ENCODE data around the gene SDK1.

DNA sequence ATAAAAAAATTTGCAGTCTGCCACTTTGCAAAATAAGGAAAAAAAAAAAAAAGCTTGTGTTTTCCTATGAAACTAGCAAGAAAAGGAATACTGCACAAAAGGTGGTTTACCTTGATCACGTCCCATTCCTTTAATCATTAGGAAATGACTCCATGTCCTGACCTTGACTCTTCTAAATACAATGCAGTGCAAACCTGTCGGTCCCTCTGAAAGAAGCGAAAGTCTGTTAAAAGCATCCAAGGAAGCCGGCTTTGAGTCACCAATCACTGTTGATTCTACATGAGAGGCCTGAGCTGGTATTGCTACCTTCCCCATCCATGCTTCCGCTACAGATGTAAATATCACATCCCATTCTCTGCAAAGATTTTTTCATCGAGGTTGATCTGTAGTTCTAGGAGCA lies 652.1 kb downstream of the SDK1 start:
- TF ChIP-seq EZH2 (IDR thresholded peaks at IDR 0.05; ENCODE audit: insufficient read depth, poor library complexity, severe bottlenecking): no peak
- TF ChIP-seq EZH2phosphoT487 (IDR thresholded peaks at IDR 0.05; ENCODE audit: insufficient read depth, low read depth): no peak

Measured in GM23248 (cell line).